Measurements from ENCODE around the gene DNAH2. TPM values are rescaled to one million over a fixed set of nuclear protein-coding genes. Genes with fewer than 3 reads are reported as not detected.

Gene DNAH2
- total and polyA plus RNA-seq, 2 of the 8 experiments (the other 6 are each of a cell fraction or from before 2014, with no cell fraction given): 0.13 to 0.18 TPM

GRCh38 chr17:7716901-7717755 is at the start of gene DNAH2 (continued):
- TF ChIP-seq RNF2 (IDR thresholded peaks at IDR 0.05; ENCODE audit: borderline replicate concordance, low read depth, low read length, missing control alignments, poor library complexity, severe bottlenecking): no peak
- TF ChIP-seq CTBP2 (IDR thresholded peaks at IDR 0.05; ENCODE audit: borderline replicate concordance, insufficient read depth, insufficient read length, low read length): no peak
- no peak for TF ChIP-seq KDM5A (IDR thresholded peaks at IDR 0.05; ENCODE audit: low read length)
- no peak for TF ChIP-seq TBP (IDR thresholded peaks at IDR 0.05; ENCODE audit: low read depth, low read length)
- peak in 1 of 2 experiments; percentile 89; a peak in 2 of 4 replicates for TF ChIP-seq SIN3A (conservative IDR thresholded peaks at IDR 0.05 in 1 of 2, IDR thresholded peaks at IDR 0.05 in 1 of 2; ENCODE audit: low read depth in 1 of 2, low read length in 2 of 2)
- TF ChIP-seq ZNF274 (IDR thresholded peaks at IDR 0.05; ENCODE audit: borderline replicate concordance, extremely low read depth, low read length): no peak
- no peak for TF ChIP-seq BCL11A (IDR thresholded peaks at IDR 0.05; ENCODE audit: low read depth in 2 of 2, low read length in 2 of 2)
- TF ChIP-seq SIX5 (IDR thresholded peaks at IDR 0.05; ENCODE audit: low read depth, low read length): no peak
- no peak for TF ChIP-seq SRF (IDR thresholded peaks at IDR 0.05; ENCODE audit: low read depth, low read length)
- no peak for TF ChIP-seq SP4 (IDR thresholded peaks at IDR 0.05; ENCODE audit: low read length)
- peak; percentile 84 for TF ChIP-seq E2F6 (IDR thresholded peaks at IDR 0.05)
- no peak for TF ChIP-seq MAFK (IDR thresholded peaks at IDR 0.05; ENCODE audit: low read depth, low read length)
- TF ChIP-seq NRF1 (IDR thresholded peaks at IDR 0.05; ENCODE audit: low read depth, low read length): peak; percentile 58
- peak; percentile 81 for TF ChIP-seq ASH2L (IDR thresholded peaks at IDR 0.05; ENCODE audit: low read length)
- no peak; the same call in 1 of the 2 replicates for TF ChIP-seq POLR2AphosphoS5 (IDR thresholded peaks at IDR 0.05; ENCODE audit: low read depth, low read length)
